ENCODE data around the gene EIF5A2. TPM values are rescaled to one million over a fixed set of nuclear protein-coding genes. Genes with fewer than 3 reads are reported as not detected.
"Not testable (repeated sequence)": the region's sequence is repeated elsewhere in the genome, so short reads cannot be mapped to it uniquely, and the experiment has no call there.

EIF5A2 gene
- total and polyA plus RNA-seq, 7 donors: 0.46 to 4.0 (median 1.9) TPM

DNA sequence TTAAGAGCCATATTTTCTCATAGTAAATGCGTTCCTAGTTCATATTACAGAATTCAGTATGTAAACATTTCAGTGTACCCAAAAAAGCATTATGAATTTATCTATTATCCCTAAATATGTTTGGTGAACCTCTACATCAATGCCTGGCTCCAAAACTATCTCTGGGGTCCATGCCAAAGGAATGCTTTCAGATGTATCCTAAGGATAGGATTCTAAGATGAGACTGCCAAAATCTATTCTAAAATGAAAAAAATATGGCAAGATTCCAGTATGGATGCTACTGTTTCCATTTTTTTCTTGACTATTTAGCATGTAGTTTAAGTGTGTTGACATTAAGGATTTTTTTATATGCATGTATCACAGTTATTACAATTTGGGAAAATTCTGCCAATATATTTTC is 18.8 kb downstream of the EIF5A2 start:
- Histone ChIP-seq H3K9me3 (no peaks in the 10 kb centered on the region), H3K27me3 (ENCODE audit: insufficient read depth in 3 of 3, low read length in 2 of 3) (no peaks in the 10 kb centered on the region), H3K4me1 (no peaks in the 10 kb centered on the region), H3K36me3 (ENCODE audit: insufficient read depth in 1 of 2, low read depth in 1 of 2) (no peaks in the 10 kb centered on the region), H3K4me3 (no peak overlapping the region), H3K27ac (no peak overlapping the region)
- ATAC-seq: no peak
- intact Hi-C loops (cut with DNase I): no loop called here
- TF ChIP-seq, protein P1, sequence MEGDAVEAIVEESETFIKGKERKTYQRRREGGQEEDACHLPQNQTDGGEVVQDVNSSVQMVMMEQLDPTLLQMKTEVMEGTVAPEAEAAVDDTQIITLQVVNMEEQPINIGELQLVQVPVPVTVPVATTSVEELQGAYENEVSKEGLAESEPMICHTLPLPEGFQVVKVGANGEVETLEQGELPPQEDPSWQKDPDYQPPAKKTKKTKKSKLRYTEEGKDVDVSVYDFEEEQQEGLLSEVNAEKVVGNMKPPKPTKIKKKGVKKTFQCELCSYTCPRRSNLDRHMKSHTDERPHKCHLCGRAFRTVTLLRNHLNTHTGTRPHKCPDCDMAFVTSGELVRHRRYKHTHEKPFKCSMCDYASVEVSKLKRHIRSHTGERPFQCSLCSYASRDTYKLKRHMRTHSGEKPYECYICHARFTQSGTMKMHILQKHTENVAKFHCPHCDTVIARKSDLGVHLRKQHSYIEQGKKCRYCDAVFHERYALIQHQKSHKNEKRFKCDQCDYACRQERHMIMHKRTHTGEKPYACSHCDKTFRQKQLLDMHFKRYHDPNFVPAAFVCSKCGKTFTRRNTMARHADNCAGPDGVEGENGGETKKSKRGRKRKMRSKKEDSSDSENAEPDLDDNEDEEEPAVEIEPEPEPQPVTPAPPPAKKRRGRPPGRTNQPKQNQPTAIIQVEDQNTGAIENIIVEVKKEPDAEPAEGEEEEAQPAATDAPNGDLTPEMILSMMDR (IDR thresholded peaks at IDR 0.05): no peak
- WGBS, 3 donors: 35 to 54% (median 49%) methylated on average over 1 of the region's 1 CpG
- no peak for DNase-seq

DNA sequence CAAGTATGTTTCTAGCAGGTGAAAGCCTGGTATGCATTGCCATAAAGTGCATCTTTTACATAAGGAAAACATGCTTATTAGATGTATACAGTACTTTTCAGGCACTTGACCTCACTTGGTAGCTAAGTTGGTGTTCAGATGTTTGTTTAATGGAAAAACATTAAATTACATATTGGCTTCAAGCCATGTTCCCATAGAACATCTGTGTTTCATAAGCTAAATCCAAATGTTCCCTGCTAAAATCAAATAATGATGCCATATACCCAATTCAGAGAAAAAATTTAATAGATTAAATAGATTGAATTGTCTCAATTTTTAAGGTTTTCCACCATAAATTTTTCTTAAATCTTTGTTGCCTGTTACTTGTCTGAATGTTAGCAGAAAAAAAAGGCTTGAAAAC is 19.3 kb downstream of the EIF5A2 start:
- TF ChIP-seq, protein P1 (IDR thresholded peaks at IDR 0.05): no peak
- Histone ChIP-seq H3K4me3 (no peak overlapping the region), H3K27me3 (ENCODE audit: insufficient read depth in 3 of 3, low read length in 2 of 3) (no peaks in the 10 kb centered on the region), H3K27ac (no peak overlapping the region), H3K36me3 (ENCODE audit: insufficient read depth in 1 of 2, low read depth in 1 of 2) (no peaks in the 10 kb centered on the region), H3K9me3 (no peaks in the 10 kb centered on the region), H3K4me1 (no peaks in the 10 kb centered on the region)
- intact Hi-C loops (cut with DNase I): no loop called here
- no peak for DNase-seq
- no peak for ATAC-seq

DNA sequence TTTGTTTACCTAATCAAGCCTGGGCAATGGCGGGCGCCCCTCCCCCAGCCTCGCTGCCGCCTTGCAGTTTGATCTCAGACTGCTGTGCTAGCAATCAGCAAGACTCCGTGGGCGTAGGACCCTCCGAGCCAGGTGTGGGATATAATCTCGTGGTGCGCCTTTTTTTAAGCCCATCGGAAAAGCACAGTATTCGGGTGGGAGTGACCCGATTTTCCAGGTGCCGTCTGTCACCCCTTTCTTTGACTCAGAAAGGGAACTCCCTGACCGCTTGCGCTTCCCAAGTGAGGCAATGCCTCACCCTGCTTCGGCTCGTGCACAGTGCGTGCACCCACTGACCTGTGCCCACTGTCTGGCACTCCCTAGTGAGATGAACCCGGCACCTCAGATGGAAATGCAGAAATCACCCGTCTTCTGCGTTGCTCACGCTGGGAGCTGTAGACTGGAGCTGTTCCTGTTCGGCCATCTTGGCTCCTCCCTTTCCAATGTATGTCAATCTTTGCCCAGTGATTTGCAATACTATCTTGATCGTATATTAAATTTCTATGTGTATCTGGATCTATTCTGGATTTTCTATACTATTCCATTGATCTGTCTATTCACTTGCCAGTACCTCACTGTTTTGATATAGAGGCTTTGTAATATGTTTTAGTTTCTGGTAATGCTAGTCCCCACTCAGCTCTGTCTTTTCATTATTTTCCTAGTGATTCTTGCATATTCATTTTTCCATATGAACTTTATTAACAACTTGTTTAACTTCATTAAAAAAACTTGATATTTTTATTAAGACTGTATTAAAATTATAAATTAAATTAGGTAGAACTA is 24.1 kb downstream of the EIF5A2 start:
- H3K36me3 ChIP-seq (ENCODE audit: insufficient read depth in 1 of 2, low read depth in 1 of 2); H3K27me3 ChIP-seq (ENCODE audit: insufficient read depth in 3 of 3, low read length in 2 of 3); ATAC-seq; H3K4me1 ChIP-seq; H3K9me3 ChIP-seq; DNase-seq; H3K27ac ChIP-seq; H3K4me3 ChIP-seq; intact Hi-C loops (cut with DNase I): not testable (repeated sequence)
- WGBS, 3 donors: 93 to 96% (median 93%) methylated on average over 15 to 20 of the region's 24 CpGs

DNA sequence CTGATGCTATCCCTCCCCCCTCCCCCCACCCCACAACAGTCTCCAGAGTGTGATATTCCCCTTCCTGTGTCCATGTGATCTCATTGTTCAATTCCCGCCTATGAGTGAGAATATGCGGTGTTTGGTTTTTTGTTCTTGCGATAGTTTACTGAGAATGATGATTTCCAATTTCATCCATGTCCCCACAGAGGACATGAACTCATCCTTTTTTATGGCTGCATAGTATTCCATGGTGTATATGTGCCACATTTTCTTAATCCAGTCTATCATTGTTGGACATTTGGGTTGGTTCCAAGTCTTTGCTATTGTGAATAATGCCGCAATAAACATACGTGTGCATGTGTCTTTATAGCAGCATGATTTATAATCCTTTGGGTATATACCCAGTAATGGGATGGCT is 29.7 kb downstream of the EIF5A2 start:
- H3K9me3 ChIP-seq; DNase-seq; H3K27me3 ChIP-seq (ENCODE audit: insufficient read depth in 3 of 3, low read length in 2 of 3); H3K4me3 ChIP-seq; H3K36me3 ChIP-seq (ENCODE audit: insufficient read depth in 1 of 2, low read depth in 1 of 2); H3K27ac ChIP-seq; H3K4me1 ChIP-seq; ATAC-seq; intact Hi-C loops (cut with DNase I): not testable (repeated sequence)
- WGBS, 3 donors: 100% methylated on average over 1 to 2 of the region's 5 CpGs

DNA sequence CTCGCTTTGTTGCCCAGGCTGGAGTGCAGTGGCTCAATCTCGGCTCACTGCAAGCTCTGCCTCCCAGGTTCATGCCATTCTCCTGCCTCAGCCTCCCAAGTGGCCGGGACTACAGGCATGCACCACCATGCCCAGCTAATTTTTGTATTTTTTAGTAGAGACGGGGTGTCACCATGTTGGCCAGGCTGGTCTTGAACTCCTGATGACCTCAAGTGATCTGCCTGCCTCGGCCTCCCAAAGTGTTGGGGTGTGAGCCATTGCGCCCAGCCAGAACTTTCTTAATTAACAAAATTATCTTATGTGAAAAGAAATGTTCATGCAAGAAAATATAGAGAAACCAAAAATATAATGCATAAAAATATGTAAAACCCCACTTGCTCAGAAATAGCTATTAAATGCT is 31.1 kb downstream of the EIF5A2 start:
- intact Hi-C loops (cut with DNase I); ATAC-seq; H3K36me3 ChIP-seq (ENCODE audit: insufficient read depth in 1 of 2, low read depth in 1 of 2); H3K9me3 ChIP-seq; H3K4me3 ChIP-seq; DNase-seq; H3K27ac ChIP-seq; H3K27me3 ChIP-seq (ENCODE audit: insufficient read depth in 3 of 3, low read length in 2 of 3); H3K4me1 ChIP-seq: not testable (repeated sequence)
- 92 to 94% (median 93%) methylated on average over 6 of the region's 6 CpGs for WGBS, 3 donors

DNA sequence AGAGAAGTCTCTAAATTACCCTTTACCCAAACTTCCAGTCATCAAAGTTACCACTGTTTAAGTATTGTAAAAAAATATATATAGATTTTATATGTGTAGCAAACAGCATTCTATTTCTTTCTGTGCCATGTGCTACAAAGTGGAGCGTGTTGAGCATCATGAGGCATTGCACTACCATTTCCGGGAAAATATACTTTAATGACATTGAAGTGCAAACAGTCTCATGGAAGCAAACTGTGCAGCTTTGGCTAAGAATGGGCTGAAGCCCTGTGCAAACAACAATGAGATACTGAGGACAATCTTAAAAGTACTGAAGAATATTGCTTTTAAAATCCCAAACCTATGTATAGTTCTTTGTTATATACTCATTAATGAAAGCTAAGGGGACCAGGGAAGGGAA is 31.9 kb downstream of the EIF5A2 start:
- no peak overlapping the region for H3K4me3 ChIP-seq
- intact Hi-C loops (cut with DNase I): no loop called here
- TF ChIP-seq, protein P1 (IDR thresholded peaks at IDR 0.05): no peak
- H3K36me3 ChIP-seq (ENCODE audit: insufficient read depth in 1 of 2, low read depth in 1 of 2): no peaks in the 10 kb centered on the region
- no peaks in the 10 kb centered on the region for H3K4me1 ChIP-seq
- no peak overlapping the region for H3K27ac ChIP-seq
- H3K9me3 ChIP-seq: no peaks in the 10 kb centered on the region
- no peaks in the 10 kb centered on the region for H3K27me3 ChIP-seq (ENCODE audit: insufficient read depth in 3 of 3, low read length in 2 of 3)
- ATAC-seq: no peak
- no peak for DNase-seq
- WGBS, 3 donors: 81 to 93% (median 87%) methylated on average over 2 of the region's 2 CpGs
